HEK293 (cell line): ENCODE data around the gene FGR.
A peak's percentile ranks its signal among the peaks of the same experiment; 100 is the strongest.

ENCODE experiments used
- CTCF ChIA-PET: fragments of 350-600 bp; formaldehyde crosslinking; extraction: SDS; loops from one replicate; lab custom pipeline; 2021; ENCODE audit warnings: antibody characterized with exemption; lab: Yijun Ruan, JAX
- POLR2A ChIA-PET: fragments of 300-600 bp; formaldehyde crosslinking; extraction: SDS; loops from one replicate; lab custom pipeline; 2020; ENCODE audit warnings: antibody characterized with exemption, inconsistent platforms; lab: Yijun Ruan, JAX
- H3K27ac ChIP-seq: fragments of 200-500 bp; sonication (Bioruptor generic); 2 replicates; pipeline ENCODE4 v1.5.1; 2014; ENCODE audit warnings: low read depth, low read length, control low read depth, inconsistent platforms; ENCODE audit errors: extremely low read depth
- H3K36me3 ChIP-seq, 2 experiments: fragments of 200-500 bp in 1 of 2; sonication (Bioruptor generic) in 1 of 2; 1 replicate in 1 of 2; 2 replicates in 1 of 2; pipeline ENCODE4 v1.5.1; 2014 to 2017; ENCODE audit warnings: inconsistent platforms in 2 of 2, low read length in 2 of 2; ENCODE audit not compliant: control insufficient read depth in 2 of 2, insufficient read depth in 1 of 2
- H3K4me1 ChIP-seq: fragments of 200-500 bp; sonication (Bioruptor generic); 2 replicates; pipeline ENCODE4 v1.5.1; 2014; ENCODE audit warnings: mild to moderate bottlenecking, low read length, inconsistent platforms; ENCODE audit not compliant: control insufficient read depth, insufficient read depth
- H3K4me3 ChIP-seq: 2 replicates; pipeline ENCODE4 v1.5.1; 2011; ENCODE audit warnings: low read depth, mild to moderate bottlenecking, control low read depth, low read length, moderate library complexity
- H3K9me3 ChIP-seq: fragments of 200-500 bp; sonication (Bioruptor generic); 2 replicates; pipeline ENCODE4 v1.5.1; 2014; ENCODE audit warnings: low read depth, low read length, inconsistent platforms; ENCODE audit not compliant: control insufficient read depth, insufficient read depth
- MEIS1 ChIP-seq: sonication (generic); formaldehyde crosslinking; IDR thresholded peaks from 2 replicates; pipeline ENCODE4 v1.8.1; 2022; ENCODE audit warnings: missing genetic modification reagents, mild to moderate bottlenecking, borderline replicate concordance
- PRDM1 ChIP-seq: fragments of 450-650 bp; formaldehyde crosslinking; IDR thresholded peaks from 2 replicates; pipeline ENCODE4; 2016; ENCODE audit warnings: missing biosample characterization, missing genetic modification characterization
- PRDM2 ChIP-seq: fragments of 450-650 bp; formaldehyde crosslinking; IDR thresholded peaks from 2 replicates; pipeline ENCODE4 v1.5.1; 2016; ENCODE audit warnings: missing biosample characterization, missing genetic modification characterization, borderline replicate concordance
- PRDM4 ChIP-seq: fragments of 450-650 bp; formaldehyde crosslinking; IDR thresholded peaks from 2 replicates; pipeline ENCODE4 v1.5.1; 2017; ENCODE audit warnings: missing biosample characterization, missing genetic modification characterization
- PRDM6 ChIP-seq: fragments of 450-650 bp; formaldehyde crosslinking; IDR thresholded peaks from 2 replicates; pipeline ENCODE4 v1.5.1; 2017; ENCODE audit warnings: missing biosample characterization, missing genetic modification characterization
- SP3 ChIP-seq: fragments of 450-650 bp; formaldehyde crosslinking; IDR thresholded peaks from 2 replicates; pipeline ENCODE4 v1.5.1; 2016; ENCODE audit warnings: missing biosample characterization, missing genetic modification characterization
- ZBTB1 ChIP-seq: fragments of 450-650 bp; formaldehyde crosslinking; IDR thresholded peaks from 2 replicates; pipeline ENCODE4 v1.5.1; 2016; ENCODE audit warnings: missing biosample characterization, missing genetic modification characterization
- ZBTB6 ChIP-seq: fragments of 450-650 bp; formaldehyde crosslinking; IDR thresholded peaks from 2 replicates; pipeline ENCODE4 v1.5.1; 2017; ENCODE audit warnings: missing biosample characterization, missing genetic modification characterization
- ZNF2 ChIP-seq: fragments of 450-650 bp; formaldehyde crosslinking; IDR thresholded peaks from 2 replicates; pipeline ENCODE4 v1.5.1; 2016; ENCODE audit warnings: missing biosample characterization, missing genetic modification characterization
- ZNF274 ChIP-seq, 2 experiments: fragments of 200-500 bp in 1 of 2; fragments of 450-650 bp in 1 of 2; sonication (Bioruptor generic) in 1 of 2; formaldehyde crosslinking in 1 of 2; IDR thresholded peaks; 2 replicates each; pipeline versions ENCODE4 v1.5.1 to v1.6.1; 2014 to 2016; ENCODE audit warnings: borderline replicate concordance in 1 of 2, inconsistent platforms in 1 of 2, low read length in 1 of 2, missing biosample characterization in 1 of 2, missing genetic modification characterization in 1 of 2
- ZNF341 ChIP-seq: fragments of 450-650 bp; formaldehyde crosslinking; IDR thresholded peaks from 2 replicates; pipeline ENCODE4; 2016; ENCODE audit warnings: low read depth, missing biosample characterization, missing genetic modification characterization
- ZNF362 ChIP-seq: fragments of 450-650 bp; formaldehyde crosslinking; IDR thresholded peaks from 2 replicates; pipeline ENCODE4 v1.5.1; 2016; ENCODE audit warnings: missing biosample characterization, missing genetic modification characterization
- ZNF366 ChIP-seq: fragments of 450-650 bp; formaldehyde crosslinking; conservative IDR thresholded peaks from 2 replicates; pipeline ENCODE4 v1.5.1; 2016; ENCODE audit warnings: missing biosample characterization, missing genetic modification characterization
- ZNF521 ChIP-seq: fragments of 450-650 bp; formaldehyde crosslinking; IDR thresholded peaks from 2 replicates; pipeline ENCODE4 v1.5.1; 2017; ENCODE audit warnings: missing biosample characterization, mild to moderate bottlenecking, missing genetic modification characterization
- ZNF585B ChIP-seq: fragments of 450-650 bp; formaldehyde crosslinking; IDR thresholded peaks from 2 replicates; pipeline ENCODE4 v1.5.1; 2016; ENCODE audit warnings: missing biosample characterization, missing genetic modification characterization
- ZNF701 ChIP-seq: fragments of 450-650 bp; formaldehyde crosslinking; IDR thresholded peaks from 2 replicates; pipeline ENCODE4 v1.5.1; 2016; ENCODE audit warnings: missing biosample characterization, missing genetic modification characterization

Gene FGR

GRCh38 chr1:27564710-27565649, 70.0 kb downstream of the FGR start (continued):
- TF ChIP-seq PRDM4 (0 out of 2 replicates have a peak, but pooled peaks have one; percentile 63), ZBTB1 (tag by site-specific recombination) (no peak), ZNF701 (no peak)

GRCh38 chr1:27563591-27564471, 71.2 kb downstream of the FGR start:
- H3K4me1 ChIP-seq, result no peaks in the 10 kb centered on the region
- no peaks in the 10 kb centered on the region for H3K9me3 ChIP-seq
- H3K27ac ChIP-seq, result no peak overlapping the region
- ChIA-PET POLR2A (interaction anchor here (0.5 to 1.0 kb wide), 2 partner anchors 62 to 74 kb away, joined by 4 to 5 read pairs; partner anchors contain the start of gene WASF2), CTCF (interaction anchor here (1.3 kb wide), 1 partner anchor 42 kb away, joined by 4 read pairs; no protein-coding TSS in a partner anchor)
- no peak overlapping the region for H3K4me3 ChIP-seq
- no peaks in the 10 kb centered on the region for H3K36me3 ChIP-seq
- no peak for TF ChIP-seq ZNF274 (IDR thresholded peaks at IDR 0.05; ENCODE audit: low read length)
- TF ChIP-seq ZNF274 (tag by site-specific recombination; IDR thresholded peaks at IDR 0.05; ENCODE audit: borderline replicate concordance), result no peak
- TF ChIP-seq MEIS1 (CRISPR knock-in tag), result no peak
- no peak for TF ChIP-seq SP3 (tag by site-specific recombination)
- TF ChIP-seq ZBTB6, result no peak
- peak; percentile 50 for TF ChIP-seq ZNF341 (tag by site-specific recombination)
- no peak for TF ChIP-seq ZNF585B
- TF ChIP-seq PRDM2 (tag by site-specific recombination), result no peak
- no peak for TF ChIP-seq ZNF366 (tag by site-specific recombination)
- TF ChIP-seq ZNF2 (tag by site-specific recombination), result no peak
- no peak for TF ChIP-seq PRDM4
- TF ChIP-seq PRDM6 (tag by site-specific recombination), result no peak
- no peak for TF ChIP-seq ZNF521 (tag by site-specific recombination)
- TF ChIP-seq PRDM1 (tag by site-specific recombination), result no peak
- TF ChIP-seq ZNF362 (tag by site-specific recombination), result no peak
